Psoas muscle (tissue), 8 donors: ENCODE measurements around the gene IGSF11. TPM values are rescaled to one million over a fixed set of nuclear protein-coding genes. Genes with fewer than 3 reads are reported as not detected.

Source experiments
- ATAC-seq, 4 donors: fragments of 200-7000 bp; cut with Tn5 transposase; one replicate each; pipeline ENCODE4 v1.9.1; 2020; ENCODE audit warnings: moderate library complexity in 3 of 4, mild to moderate bottlenecking in 2 of 4
- DNase-seq, 2 donors: peaks; one replicate each; pipeline ENCODE4 v3.0.0-alpha.2; 2020
- H3K27ac ChIP-seq: fragments of 200-600 bp; one replicate; pipeline ENCODE4 v1.8.0; 2022
- H3K27me3 ChIP-seq, 3 donors: fragments of 200-600 bp in 1 of 3; one replicate each; pipeline versions ENCODE4 v1.6.1 to v1.8.0; 2013 to 2022; ENCODE audit warnings: low read length in 2 of 3, mild to moderate bottlenecking in 2 of 3, moderate library complexity in 1 of 3; ENCODE audit not compliant: insufficient read depth in 3 of 3
- H3K36me3 ChIP-seq, 2 donors: fragments of 200-600 bp in 1 of 2; one replicate each; pipeline versions ENCODE4 v1.6.1 to v1.8.0; 2013 to 2022; ENCODE audit warnings: low read depth in 1 of 2, mild to moderate bottlenecking in 1 of 2, moderate library complexity in 1 of 2; ENCODE audit not compliant: insufficient read depth in 1 of 2
- H3K4me1 ChIP-seq: fragments of 200-600 bp; one replicate; pipeline ENCODE4 v1.8.0; 2022
- H3K4me3 ChIP-seq: fragments of 200-600 bp; one replicate; pipeline ENCODE4 v1.8.0; 2022; ENCODE audit warnings: mild to moderate bottlenecking
- H3K9me3 ChIP-seq: fragments of 200-600 bp; one replicate; pipeline ENCODE4 v1.8.0; 2022
- WGBS, 3 donors: extraction: QIAGEN DNeasy Blood & Tissue Kit; methylation state at CpG; one replicate each; pipeline versions ENCODE4 v1.1.6 to v1.1.7; 2013; 5-methylcytosine and 5-hydroxymethylcytosine counted together
- intact Hi-C, 2 donors: fragments of 100-400 bp; cut with DNase I; formaldehyde crosslinking; loops; one replicate each; pipeline versions ENCODE4 v1.11.0 to v1.14.2; 2022
- polyA plus RNA-seq, 3 donors: library from polyadenylated mRNA; stranded (reverse); fragments of 200-250 nt; gene quantifications; one replicate each; pipeline ENCODE4 v1.2.3, GENCODE V29; 2013
- total RNA-seq, 4 donors: library from RNA; stranded (reverse); fragmentation: NEBNext Ultra II Directional in 2 of 4; extraction: Animal tissue kit (Norgen Biotek cat#: 25700) in 2 of 4; gene quantifications; one replicate each; pipeline versions ENCODE4 v1.2.1 to v1.2.4, GENCODE V29; 2021 to 2023
- TF ChIP-seq, protein P1 (sequence below): fragments of 200-600 bp; IDR thresholded peaks from one replicate; pipeline ENCODE4 v1.8.0; 2022; ENCODE audit warnings: antibody characterized with exemption
- donor health status: healthy with polysubstance abuse.
- donor health status: DM: no; HTN: no; CAD: no; lungs with moderate emphysema.
- donor health status: Bipolar disorder and iron deficiency.
- donor health status: healthy.
- donor health status: DM: yes; HTN: yes; CAD: no.
- donor health status: DM: no; HTN: no; CAD: no.
- donor health status: DM: no; HTN: no; CAD: no.
- donor health status: DM: yes; HTN: yes; CAD: no.

Gene IGSF11
- total and polyA plus RNA-seq, 7 donors: 0.23 to 8.5 (median 4.3) TPM

DNA sequence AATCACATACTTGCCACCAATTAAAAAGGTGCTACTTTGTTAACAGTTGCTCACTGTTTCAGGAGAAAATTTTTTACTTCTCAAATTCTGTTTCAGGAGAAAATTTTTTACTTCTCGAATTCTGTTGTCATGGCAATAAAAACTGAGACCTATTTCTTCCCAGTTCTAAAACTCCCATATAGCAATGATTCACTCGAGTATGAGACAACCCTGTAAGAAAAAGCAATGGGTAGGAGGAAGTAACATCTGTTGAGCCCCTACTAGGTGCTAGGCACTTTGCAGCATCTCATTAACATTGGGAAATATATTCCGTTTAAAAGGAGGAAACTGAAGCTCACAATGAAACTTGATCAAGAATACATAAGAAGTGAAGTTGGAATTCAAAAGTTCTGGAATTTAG is 35.1 kb upstream of the IGSF11 start:
- intact Hi-C loops: no loop called here
- Histone ChIP-seq H3K36me3 (no peaks in the 10 kb centered on the region), H3K9me3 (no peaks in the 10 kb centered on the region), H3K27ac (no peak overlapping the region), H3K27me3 (no peaks in the 10 kb centered on the region), H3K4me3 (no peak overlapping the region), H3K4me1 (no peaks in the 10 kb centered on the region)
- ATAC-seq (no peak), DNase-seq (no peak)
- TF ChIP-seq, protein P1, sequence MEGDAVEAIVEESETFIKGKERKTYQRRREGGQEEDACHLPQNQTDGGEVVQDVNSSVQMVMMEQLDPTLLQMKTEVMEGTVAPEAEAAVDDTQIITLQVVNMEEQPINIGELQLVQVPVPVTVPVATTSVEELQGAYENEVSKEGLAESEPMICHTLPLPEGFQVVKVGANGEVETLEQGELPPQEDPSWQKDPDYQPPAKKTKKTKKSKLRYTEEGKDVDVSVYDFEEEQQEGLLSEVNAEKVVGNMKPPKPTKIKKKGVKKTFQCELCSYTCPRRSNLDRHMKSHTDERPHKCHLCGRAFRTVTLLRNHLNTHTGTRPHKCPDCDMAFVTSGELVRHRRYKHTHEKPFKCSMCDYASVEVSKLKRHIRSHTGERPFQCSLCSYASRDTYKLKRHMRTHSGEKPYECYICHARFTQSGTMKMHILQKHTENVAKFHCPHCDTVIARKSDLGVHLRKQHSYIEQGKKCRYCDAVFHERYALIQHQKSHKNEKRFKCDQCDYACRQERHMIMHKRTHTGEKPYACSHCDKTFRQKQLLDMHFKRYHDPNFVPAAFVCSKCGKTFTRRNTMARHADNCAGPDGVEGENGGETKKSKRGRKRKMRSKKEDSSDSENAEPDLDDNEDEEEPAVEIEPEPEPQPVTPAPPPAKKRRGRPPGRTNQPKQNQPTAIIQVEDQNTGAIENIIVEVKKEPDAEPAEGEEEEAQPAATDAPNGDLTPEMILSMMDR: no peak
- 55 to 56% (median 56%) methylated on average over 3 of the region's 3 CpGs for WGBS, 3 donors

DNA sequence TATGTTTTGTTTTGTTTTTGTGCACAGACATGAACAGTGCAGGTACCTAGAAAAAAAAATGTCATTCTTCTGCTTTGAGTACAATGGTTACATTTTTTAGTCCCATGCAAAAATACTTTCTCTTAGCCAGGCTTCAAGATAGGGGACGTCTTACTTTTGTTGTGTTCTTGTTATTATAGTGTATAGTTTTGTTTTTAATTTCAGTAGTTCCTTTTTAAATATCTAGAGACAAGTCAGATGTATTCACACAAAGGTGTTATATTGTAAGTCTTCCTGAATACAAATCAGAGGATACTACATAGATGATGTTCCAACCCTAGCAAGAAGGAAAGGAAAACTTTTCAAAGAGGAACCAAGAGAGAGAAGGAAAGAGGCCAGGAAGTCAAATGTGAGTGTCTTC is 28.8 kb upstream of the IGSF11 start:
- TF ChIP-seq, protein P1: no peak
- H3K4me3 ChIP-seq: no peak overlapping the region
- H3K27ac ChIP-seq: no peak overlapping the region
- no peaks in the 10 kb centered on the region for H3K9me3 ChIP-seq
- no peak for ATAC-seq
- intact Hi-C loops: no loop called here
- H3K27me3 ChIP-seq: no peaks in the 10 kb centered on the region
- no peaks in the 10 kb centered on the region for H3K4me1 ChIP-seq
- WGBS, 3 donors: 51 to 71% (median 64%) methylated on average over 1 of the region's 1 CpG
- DNase-seq: no peak
- H3K36me3 ChIP-seq: no peaks in the 10 kb centered on the region

- no peak for ATAC-seq
- TF ChIP-seq, protein P1: no peak
- Histone ChIP-seq H3K4me1 (no peaks in the 10 kb centered on the region), H3K4me3 (no peak overlapping the region), H3K27ac (no peak overlapping the region), H3K36me3 (no peaks in the 10 kb centered on the region), H3K9me3 (no peaks in the 10 kb centered on the region), H3K27me3 (no peaks in the 10 kb centered on the region)
- WGBS, 3 donors: 70 to 83% (median 77%) methylated on average over 2 of the region's 2 CpGs
- intact Hi-C loops: no loop called here
- DNase-seq: no peak
These were observed 28.2 kb upstream of the IGSF11 start for GRCh38 chr3:119062892-119063291.

- DNase-seq (no peak), ATAC-seq (no peak)
- TF ChIP-seq, protein P1: no peak
- Histone ChIP-seq H3K27me3 (no peaks in the 10 kb centered on the region), H3K4me3 (no peak overlapping the region), H3K36me3 (no peaks in the 10 kb centered on the region), H3K27ac (no peak overlapping the region), H3K9me3 (no peaks in the 10 kb centered on the region), H3K4me1 (no peaks in the 10 kb centered on the region)
- intact Hi-C loops: no loop called here
- WGBS, 3 donors: 69 to 79% (median 73%) methylated on average over 2 of the region's 2 CpGs
These were observed 9.9 kb upstream of the IGSF11 start for GRCh38 chr3:119044593-119044992.

DNA sequence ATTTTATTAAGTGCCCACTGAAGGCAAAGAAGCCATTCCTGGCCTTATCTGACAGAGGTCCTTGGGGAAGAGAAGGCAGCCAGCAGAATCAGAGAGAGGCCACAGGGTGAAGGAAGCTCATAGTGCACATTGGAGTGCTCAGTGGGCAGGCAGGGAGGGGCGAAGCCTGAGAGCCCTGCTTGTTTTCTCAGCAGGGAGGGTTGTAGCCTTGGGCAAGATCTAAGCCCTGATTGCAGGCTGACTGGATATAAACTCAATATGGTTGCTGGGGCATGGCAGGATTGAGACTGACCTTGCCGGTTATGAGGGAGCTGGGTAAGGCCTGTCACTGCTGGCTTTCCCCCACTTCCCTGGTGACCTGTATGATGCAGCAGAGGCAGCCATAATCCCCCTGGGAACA is 7.5 kb upstream of the IGSF11 start:
- intact Hi-C loops: no loop called here
- ATAC-seq: no peak
- no peak overlapping the region for H3K4me3 ChIP-seq

More for the DNA sequence above, 7.5 kb upstream of the IGSF11 start:
- Histone ChIP-seq H3K4me1 (no peaks in the 10 kb centered on the region), H3K36me3 (no peaks in the 10 kb centered on the region), H3K9me3 (no peaks in the 10 kb centered on the region), H3K27me3 (peaks cover 0 to 2% (median 0%) of the 10 kb centered on the region in 3 donors), H3K27ac (no peak overlapping the region)
- 77 to 85% (median 80%) methylated on average over 2 of the region's 2 CpGs for WGBS, 3 donors
- no peak for DNase-seq
- TF ChIP-seq, protein P1: no peak
